ENCODE results near the gene RNF217. TPM values are rescaled to one million over a fixed set of nuclear protein-coding genes. Genes with fewer than 3 reads are reported as not detected.

RNF217 gene
- total and polyA plus RNA-seq, 10 of the 15 experiments (the other 5 are each of a cell fraction or from before 2014, with no cell fraction given), result under 0.01 to 11.7 (median 0.04) TPM; not detected in 3

DNA sequence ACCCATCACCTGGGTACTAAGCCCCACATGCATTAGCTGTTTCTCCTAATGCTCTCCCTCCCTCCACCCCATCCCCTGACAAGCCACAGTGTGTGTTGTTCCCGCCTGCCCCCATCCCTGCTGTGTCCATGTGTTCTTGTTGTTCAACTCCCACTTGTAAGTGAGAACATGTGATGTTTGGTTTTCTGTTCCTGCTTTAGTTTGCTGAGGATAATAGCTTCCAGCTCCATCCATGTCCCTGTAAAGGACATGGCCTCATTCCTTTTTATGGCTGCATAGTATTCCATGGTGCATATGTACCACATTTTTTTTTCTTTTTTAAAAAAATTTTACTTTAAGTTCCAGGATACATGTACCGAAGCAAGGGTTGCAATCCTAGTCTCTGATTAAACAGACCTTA is 76.7 kb downstream of the RNF217 start:
- FAIRE-seq (no peak), DNase-seq (ENCODE audit: low read depth, low spot score) (no peak), ATAC-seq (no peak)
- SMC1A ChIA-PET (ENCODE audit: uncharacterized antibody, unreplicated experiment), result no interaction called here
- no peaks in the 10 kb centered on the region for H3K4me1 ChIP-seq (ENCODE audit: control insufficient read depth, insufficient read depth, low read length)
- no peak overlapping the region for H2AFZ ChIP-seq (ENCODE audit: control insufficient read depth, low read depth, low read length)
- RAD21 ChIA-PET (ENCODE audit: unreplicated experiment), result no interaction called here
- in situ Hi-C loops (cut with MboI), result no loop called here
- no peak for TF ChIP-seq PML (IDR thresholded peaks at IDR 0.05; ENCODE audit: low read length)
- no peak for TF ChIP-seq BHLHE40 (IDR thresholded peaks at IDR 0.05; ENCODE audit: borderline replicate concordance in 1 of 2, low read depth in 2 of 2, low read length in 1 of 2)
- TF ChIP-seq BCL11A (IDR thresholded peaks at IDR 0.05; ENCODE audit: low read depth, low read length), result no peak
- TF ChIP-seq EGR1 (IDR thresholded peaks at IDR 0.05; ENCODE audit: borderline replicate concordance in 1 of 2, low read depth in 2 of 2, low read length in 2 of 2), result no peak
- no peak for TF ChIP-seq DPF2 (IDR thresholded peaks at IDR 0.05)
- 5% methylated on average over 2 of the region's 2 CpGs for WGBS (ENCODE audit: insufficient coverage, insufficient replicate concordance, low lambda C conversion rate, missing lambda C conversion rate)
- H3K27ac ChIP-seq (ENCODE audit: control insufficient read depth, insufficient read depth), result no peak overlapping the region
- no peaks in the 10 kb centered on the region for H3K36me3 ChIP-seq (ENCODE audit: control insufficient read depth in 2 of 2, insufficient read depth in 2 of 2, low read length in 1 of 2)
- no peaks in the 10 kb centered on the region for H3K27me3 ChIP-seq (replicated peaks in 1 of 2; ENCODE audit: control insufficient read depth in 2 of 2, insufficient read depth in 2 of 2, low read length in 1 of 2)
- intact Hi-C loops (cut with micrococcal nuclease; ENCODE audit: unreplicated experiment), result no loop called here
- no peak overlapping the region for H3K4me3 ChIP-seq
- H3K9ac ChIP-seq (ENCODE audit: control insufficient read depth, insufficient read depth, low read length), result no peak overlapping the region
- no peak overlapping the region for H3K4me2 ChIP-seq (ENCODE audit: control insufficient read depth, insufficient read depth)
- no TSS peak for BruUV-seq (replicated peaks)
- H4K20me1 ChIP-seq (ENCODE audit: control insufficient read depth, insufficient read depth), result no peaks in the 10 kb centered on the region
- POLR2A ChIA-PET, result no interaction called here
- H3K79me2 ChIP-seq (ENCODE audit: control insufficient read depth, insufficient read depth, low read length), result no peaks in the 10 kb centered on the region
- H3K9me3 ChIP-seq (replicated peaks; ENCODE audit: control insufficient read depth, insufficient read depth, low read length), result no peaks in the 10 kb centered on the region
- CTCF ChIA-PET, result no interaction called here

DNA sequence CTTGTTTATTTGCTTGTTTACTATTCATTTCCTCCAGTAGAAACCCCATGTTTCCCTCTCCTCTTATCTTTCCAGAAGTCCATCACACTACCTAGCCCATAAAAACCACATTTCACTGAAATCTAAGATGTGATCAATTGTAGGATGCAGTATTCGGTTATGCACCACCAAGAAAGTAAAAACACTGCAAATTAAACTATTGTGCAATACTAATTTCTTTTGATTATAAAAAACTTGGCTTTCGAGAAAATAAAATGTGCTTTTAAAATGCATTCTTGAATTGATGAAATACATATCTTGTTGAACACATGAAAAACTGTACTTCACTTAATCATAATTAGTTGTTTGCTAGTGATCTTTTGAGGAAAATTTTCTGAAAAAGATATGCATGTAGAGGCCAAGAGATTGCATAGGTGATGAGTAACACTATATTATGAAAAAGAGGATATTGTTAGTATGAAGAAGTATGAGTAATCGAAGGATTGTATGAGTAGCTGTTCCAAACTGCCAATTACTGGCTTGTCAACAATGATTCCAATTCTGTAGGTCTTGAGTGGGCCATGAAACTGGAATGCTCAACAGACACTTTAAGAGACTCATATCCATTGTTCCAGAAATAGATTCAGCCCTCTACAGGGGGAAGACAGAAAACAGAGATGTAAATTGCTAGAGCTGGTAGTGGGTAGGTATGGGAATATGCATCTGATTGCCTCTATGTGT is 79.7 kb downstream of the RNF217 start:
- POLR2A ChIA-PET, result no interaction called here
- TF ChIP-seq HDAC6 (IDR thresholded peaks at IDR 0.05; ENCODE audit: unreplicated experiment) (no peak), EED (IDR thresholded peaks at IDR 0.05; ENCODE audit: low read depth) (no peak), FOS (IDR thresholded peaks at IDR 0.05; ENCODE audit: borderline replicate concordance, extremely low read depth, insufficient read length) (no peak), FOXM1 (IDR thresholded peaks at IDR 0.05; ENCODE audit: low read depth, low read length) (no peak), BHLHE40 (IDR thresholded peaks at IDR 0.05; ENCODE audit: borderline replicate concordance in 1 of 2, low read depth in 2 of 2, low read length in 1 of 2) (no peak), JUNB (IDR thresholded peaks at IDR 0.05) (no peak), RB1 (IDR thresholded peaks at IDR 0.05; ENCODE audit: borderline replicate concordance) (no peak), TBL1XR1 (IDR thresholded peaks at IDR 0.05; ENCODE audit: low read depth, low read length) (no peak)
- TF ChIP-seq, protein P1, sequence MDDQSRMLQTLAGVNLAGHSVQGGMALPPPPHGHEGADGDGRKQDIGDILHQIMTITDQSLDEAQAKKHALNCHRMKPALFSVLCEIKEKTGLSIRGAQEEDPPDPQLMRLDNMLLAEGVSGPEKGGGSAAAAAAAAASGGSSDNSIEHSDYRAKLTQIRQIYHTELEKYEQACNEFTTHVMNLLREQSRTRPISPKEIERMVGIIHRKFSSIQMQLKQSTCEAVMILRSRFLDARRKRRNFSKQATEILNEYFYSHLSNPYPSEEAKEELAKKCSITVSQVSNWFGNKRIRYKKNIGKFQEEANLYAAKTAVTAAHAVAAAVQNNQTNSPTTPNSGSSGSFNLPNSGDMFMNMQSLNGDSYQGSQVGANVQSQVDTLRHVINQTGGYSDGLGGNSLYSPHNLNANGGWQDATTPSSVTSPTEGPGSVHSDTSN (IDR thresholded peaks at IDR 0.05; ENCODE audit: insufficient replicate concordance, low read depth, low read length), result no peak
- H3K4me2 ChIP-seq (ENCODE audit: control insufficient read depth, insufficient read depth), result no peak overlapping the region
- H3K4me3 ChIP-seq, result no peak overlapping the region
- H3K9me3 ChIP-seq (replicated peaks; ENCODE audit: control insufficient read depth, insufficient read depth, low read length), result no peaks in the 10 kb centered on the region
- DNase-seq (ENCODE audit: low read depth, low spot score) (no peak), ATAC-seq (no peak), FAIRE-seq (no peak)
- SMC1A ChIA-PET (ENCODE audit: uncharacterized antibody, unreplicated experiment), result no interaction called here
- BruUV-seq (replicated peaks), result no TSS peak
- no peaks in the 10 kb centered on the region for H3K79me2 ChIP-seq (ENCODE audit: control insufficient read depth, insufficient read depth, low read length)
- no peak overlapping the region for H3K27ac ChIP-seq (ENCODE audit: control insufficient read depth, insufficient read depth)
- no peaks in the 10 kb centered on the region for H3K27me3 ChIP-seq (replicated peaks in 1 of 2; ENCODE audit: control insufficient read depth in 2 of 2, insufficient read depth in 2 of 2, low read length in 1 of 2)
- CTCF ChIA-PET, result no interaction called here
- no peaks in the 10 kb centered on the region for H4K20me1 ChIP-seq (ENCODE audit: control insufficient read depth, insufficient read depth)
- intact Hi-C loops (cut with micrococcal nuclease; ENCODE audit: unreplicated experiment), result no loop called here
- in situ Hi-C loops (cut with MboI), result no loop called here
- no peaks in the 10 kb centered on the region for H3K36me3 ChIP-seq (ENCODE audit: control insufficient read depth in 2 of 2, insufficient read depth in 2 of 2, low read length in 1 of 2)
- 7% methylated on average over 3 of the region's 3 CpGs for WGBS (ENCODE audit: insufficient coverage, insufficient replicate concordance, low lambda C conversion rate, missing lambda C conversion rate)
- H3K4me1 ChIP-seq (ENCODE audit: control insufficient read depth, insufficient read depth, low read length), result no peaks in the 10 kb centered on the region
- no peak overlapping the region for H3K9ac ChIP-seq (ENCODE audit: control insufficient read depth, insufficient read depth, low read length)
- no peak overlapping the region for H2AFZ ChIP-seq (ENCODE audit: control insufficient read depth, low read depth, low read length)
- RAD21 ChIA-PET (ENCODE audit: unreplicated experiment), result no interaction called here
